GM12878 (cell line): Measurements from ENCODE around the gene CLIC3. TPM values are rescaled to one million over a fixed set of nuclear protein-coding genes. Genes with fewer than 3 reads are reported as not detected.

Experiments used
- ATAC-seq: fragments of 200-7000 bp; cut with Tn5 transposase; 3 replicates; pipeline ENCODE4 v1.9.1; 2020; ENCODE audit warnings: mild to moderate bottlenecking, moderate library complexity
- BruUV-seq: library from RNA; stranded (reverse); fragments of 400-500 nt; replicated peaks from 2 replicates; lab custom pipeline; 2021; lab: Mats Ljungman, UMichigan
- CTCF ChIA-PET: fragments of 300-600 bp; sonication (Branson Sonifier 250); formaldehyde crosslinking; extraction: SDS; loops from one replicate; lab custom pipeline; 2021; ENCODE audit warnings: inconsistent platforms; lab: Yijun Ruan, JAX
- POLR2A ChIA-PET: fragments of 350-600 bp; formaldehyde crosslinking; extraction: SDS; loops from one replicate; lab custom pipeline; 2021; ENCODE audit warnings: inconsistent platforms; lab: Charles Lee
- RAD21 ChIA-PET: fragments of 300-600 bp; sonication (Branson Sonifier 250); formaldehyde crosslinking; loops from one replicate; lab custom pipeline; 2023; ENCODE audit warnings: antibody characterized with exemption; ENCODE audit not compliant: unreplicated experiment; lab: Charles Lee
- SMC1A ChIA-PET: fragments of 300-600 bp; sonication (Branson Sonifier 250); formaldehyde crosslinking; loops from one replicate; lab custom pipeline; 2023; ENCODE audit not compliant: unreplicated experiment, uncharacterized antibody; lab: Charles Lee
- DNase-seq: peaks from one replicate; pipeline ENCODE4 v3.0.0-alpha.2; 2011; ENCODE audit warnings: low read depth, low spot score
- FAIRE-seq: peaks from 3 replicates; lab custom pipeline; 2011; peaks lifted over from hg19 to GRCh38; lab: Jason Lieb, UNC
- H2AFZ ChIP-seq: 2 replicates; pipeline ENCODE4 v1.6.0; 2011; ENCODE audit warnings: low read depth, low read length, control low read depth; ENCODE audit not compliant: control insufficient read depth
- H3K27ac ChIP-seq: 2 replicates; pipeline ENCODE4 v1.5.1; 2011; ENCODE audit warnings: control low read depth; ENCODE audit not compliant: control insufficient read depth, insufficient read depth
- H3K27me3 ChIP-seq, 2 experiments: replicated peaks in 1 of 2; 2 replicates each; pipeline versions ENCODE4 v1.6.0 to v1.6.1; 2011; ENCODE audit warnings: low read length in 1 of 2; ENCODE audit not compliant: control insufficient read depth in 2 of 2, insufficient read depth in 2 of 2
- H3K36me3 ChIP-seq, 2 experiments: 2 replicates each; pipeline ENCODE4 v1.5.1; 2011; ENCODE audit warnings: low read length in 1 of 2; ENCODE audit not compliant: control insufficient read depth in 2 of 2, insufficient read depth in 2 of 2
- H3K4me1 ChIP-seq: 2 replicates; pipeline ENCODE4 v1.6.1; 2011; ENCODE audit warnings: mild to moderate bottlenecking, low read length, moderate library complexity, mixed read lengths; ENCODE audit not compliant: control insufficient read depth, insufficient read depth
- H3K4me2 ChIP-seq: 2 replicates; pipeline ENCODE4 v1.6.0; 2011; ENCODE audit warnings: control low read depth; ENCODE audit not compliant: control insufficient read depth, insufficient read depth
- H3K4me3 ChIP-seq: fragments of 200-600 bp; sonication (generic); 2 replicates; pipeline ENCODE4 v1.5.1; 2016
- H3K79me2 ChIP-seq: 2 replicates; pipeline ENCODE4 v1.6.0; 2011; ENCODE audit warnings: low read length; ENCODE audit not compliant: control insufficient read depth, insufficient read depth
- H3K9ac ChIP-seq: 2 replicates; pipeline ENCODE4 v1.8.0; 2011; ENCODE audit warnings: low read length, control low read depth, mixed read lengths; ENCODE audit not compliant: control insufficient read depth, insufficient read depth
- H3K9me3 ChIP-seq: replicated peaks from 3 replicates; pipeline ENCODE4 v1.5.1; 2011; ENCODE audit warnings: mild to moderate bottlenecking, low read length; ENCODE audit not compliant: control insufficient read depth, insufficient read depth
- H4K20me1 ChIP-seq: 2 replicates; pipeline ENCODE4 v1.6.0; 2011; ENCODE audit not compliant: control insufficient read depth, insufficient read depth
- BRCA1 ChIP-seq: IDR thresholded peaks from 2 replicates; pipeline ENCODE4 v1.6.1; 2011; ENCODE audit warnings: low read depth, low read length, improper control_type of control experiment
- DPF2 ChIP-seq: fragments of 450-650 bp; IDR thresholded peaks from 2 replicates; pipeline ENCODE4 v1.6.1; 2017; ENCODE audit warnings: mild to moderate bottlenecking
- MTA2 ChIP-seq: fragments of 450-650 bp; IDR thresholded peaks from 2 replicates; pipeline ENCODE4 v1.6.1; 2016; ENCODE audit warnings: low read depth, mild to moderate bottlenecking, moderate library complexity
- MTA3 ChIP-seq: IDR thresholded peaks from 2 replicates; pipeline ENCODE4 v1.6.1; 2012; ENCODE audit warnings: low read length, inconsistent platforms, borderline replicate concordance
- NFXL1 ChIP-seq: fragments of 450-650 bp; IDR thresholded peaks from 2 replicates; pipeline ENCODE4 v1.6.1; 2017; ENCODE audit warnings: antibody characterized with exemption, mild to moderate bottlenecking, borderline replicate concordance
- NFYA ChIP-seq: IDR thresholded peaks from 2 replicates; pipeline ENCODE4 v1.6.1; 2011; ENCODE audit warnings: low read depth, mild to moderate bottlenecking, low read length, improper control_type of control experiment, borderline replicate concordance
- STAT1 ChIP-seq: fragments of 450-650 bp; conservative IDR thresholded peaks from 2 replicates; pipeline ENCODE4 v1.6.1; 2014; ENCODE audit warnings: antibody characterized with exemption, mild to moderate bottlenecking
- WRNIP1 ChIP-seq: IDR thresholded peaks from 2 replicates; pipeline ENCODE4 v1.6.1; 2011; ENCODE audit warnings: low read depth, low read length, improper control_type of control experiment, borderline replicate concordance
- ZNF687 ChIP-seq: fragments of 450-650 bp; IDR thresholded peaks from 2 replicates; pipeline ENCODE4 v1.6.1; 2017; ENCODE audit warnings: mild to moderate bottlenecking, moderate library complexity
- WGBS: methylation state at CpG from one replicate; pipeline ENCODE4 v1.1.6; 2016; ENCODE audit warnings: low lambda C conversion rate; ENCODE audit not compliant: insufficient replicate concordance, insufficient coverage; ENCODE audit errors: missing lambda C conversion rate; 5-methylcytosine and 5-hydroxymethylcytosine counted together
- in situ Hi-C: fragments of 300-500 bp; cut with MboI; formaldehyde crosslinking; loops from 9 replicates; pipeline ENCODE4 v1.14.3; 2018; ENCODE audit warnings: mixed read lengths
- intact Hi-C: fragments of 100-400 bp; cut with micrococcal nuclease; formaldehyde crosslinking; loops from one replicate; pipeline ENCODE4 v1.14.2; 2022; ENCODE audit not compliant: unreplicated experiment
- polyA plus RNA-seq, 11 experiments: library from polyadenylated mRNA; depleted of rRNA in 4 of 11; unstranded in 6 of 11; stranded (reverse) in 5 of 11; fragments of >200 nt; fragmentation: Nextera tagmentation in 4 of 11; fragmentation: Illumina TruSeq in 1 of 11; extraction: Ambion mirVana in 4 of 11; extraction: Trizol in 1 of 11; gene quantifications; 1 replicate in 1 of 11; 2 replicates in 10 of 11; pipeline versions ENCODE4 v1.2.1 to v1.2.3, GENCODE V29; 2011 to 2016; ENCODE audit warnings: inconsistent platforms in 2 of 11, missing spikeins in 2 of 11, low read depth in 1 of 11
- total RNA-seq, 4 experiments: library from RNA; depleted of rRNA in 3 of 4; stranded (reverse); fragments of >200 nt in 3 of 4; fragmentation: Illumina TruSeq in 1 of 4; extraction: Trizol in 1 of 4; gene quantifications; 2 replicates each; pipeline versions ENCODE4 v1.2.1 to v1.2.3, GENCODE V29; 2013 to 2021
- TF ChIP-seq, protein P1 (sequence below): IDR thresholded peaks from 2 replicates; pipeline ENCODE4 v1.6.1; 2011; ENCODE audit warnings: low read depth, mild to moderate bottlenecking, low read length, moderate library complexity, borderline replicate concordance; ENCODE audit errors: extremely low read depth

The CLIC3 gene
- total and polyA plus RNA-seq, 10 of the 15 experiments (the other 5 are each of a cell fraction or from before 2014, with no cell fraction given): 0.31 TPM; not detected in 9

DNA sequence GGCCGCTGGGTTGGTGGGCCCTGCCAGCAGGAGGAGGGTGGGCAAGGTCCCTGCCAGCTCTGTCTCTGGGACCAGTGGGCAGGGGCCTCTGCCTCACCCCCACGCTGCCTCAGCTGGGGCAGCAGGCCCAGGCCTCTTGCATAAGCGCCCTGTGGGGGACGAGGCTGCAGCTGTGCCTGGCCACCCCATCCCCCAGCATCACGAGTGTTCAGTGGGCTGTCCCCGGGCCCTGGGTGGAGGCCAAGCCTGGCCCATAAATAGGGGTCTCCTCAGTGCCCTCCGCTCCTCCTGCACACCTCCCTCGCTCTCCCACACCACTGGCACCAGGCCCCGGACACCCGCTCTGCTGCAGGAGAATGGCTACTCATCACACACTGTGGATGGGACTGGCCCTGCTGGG lies 19.1 kb downstream of the CLIC3 start, which contains the start of gene PTGDS:
Gene PTGDS, plus strand, starts transcription at position 282 of the 400 bp plus-strand sequence. Its CDS starts 75 bp downstream, at position 357.
- DNase-seq (no peak), ATAC-seq (no peak), FAIRE-seq (no peak)
- Histone ChIP-seq H3K27me3 (no peaks in the 10 kb centered on the region; a peak in 2 of 4 replicates), H3K4me3 (no peak within 1 kb of the TSS), H3K9ac (no peak within 1 kb of the TSS), H3K9me3 (no peaks in the 10 kb centered on the region), H2AFZ (no peak within 1 kb of the TSS), H3K79me2 (no peaks in the 10 kb centered on the region), H4K20me1 (no peaks in the 10 kb centered on the region), H3K27ac (no peak within 1 kb of the TSS), H3K4me2 (no peak within 1 kb of the TSS), H3K4me1 (no peaks in the 10 kb centered on the region), H3K36me3 (no peaks in the 10 kb centered on the region)
- ChIA-PET POLR2A (no interaction called here), SMC1A (no interaction called here), RAD21 (no interaction called here), CTCF (interaction anchor here (1.5 kb wide), 1 partner anchor 52 kb away, joined by 6 read pairs; no protein-coding TSS in a partner anchor)
- TF ChIP-seq MTA2 (no peak), WRNIP1 (no peak), NFXL1 (no peak), BRCA1 (no peak), ZNF687 (no peak), DPF2 (no peak), MTA3 (no peak), STAT1 (no peak), NFYA (no peak)
- TF ChIP-seq, protein P1, sequence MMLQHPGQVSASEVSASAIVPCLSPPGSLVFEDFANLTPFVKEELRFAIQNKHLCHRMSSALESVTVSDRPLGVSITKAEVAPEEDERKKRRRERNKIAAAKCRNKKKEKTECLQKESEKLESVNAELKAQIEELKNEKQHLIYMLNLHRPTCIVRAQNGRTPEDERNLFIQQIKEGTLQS: no peak
- no TSS peak for BruUV-seq
- intact Hi-C loops: no loop called here
- 40% methylated on average over 10 of the region's 10 CpGs for whole genome bisulfite sequencing
- in situ Hi-C loops: no loop called here
